ENCODE results near the gene NCKAP5. TPM values are rescaled to one million over a fixed set of nuclear protein-coding genes. Genes with fewer than 3 reads are reported as not detected.

NCKAP5 gene
- total RNA-seq, 1 donor from 2014 or later, result 7.9 TPM

DNA sequence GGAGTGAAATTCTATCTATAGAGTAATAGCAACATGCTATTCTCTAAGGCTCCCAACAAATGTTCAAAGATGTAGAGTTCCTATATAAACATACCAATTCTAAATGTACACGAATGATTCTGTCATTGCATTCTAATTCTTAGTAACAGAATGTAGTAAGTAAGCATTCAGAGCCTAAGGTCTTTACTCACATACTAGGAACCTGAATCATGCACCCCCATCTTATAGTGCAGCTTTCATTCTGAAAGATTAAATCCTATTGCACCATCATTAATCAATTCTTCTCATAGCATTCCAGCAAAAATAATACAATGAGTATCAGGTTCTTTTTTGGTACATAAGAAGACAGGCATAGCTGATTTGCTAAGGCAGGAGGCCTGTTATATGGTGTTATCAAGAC is 230.0 kb downstream of the NCKAP5 start:
- intact Hi-C loops (cut with DNase I), result no loop called here
- DNase-seq (no peak), ATAC-seq (ENCODE audit: poor library complexity) (no peak)

DNA sequence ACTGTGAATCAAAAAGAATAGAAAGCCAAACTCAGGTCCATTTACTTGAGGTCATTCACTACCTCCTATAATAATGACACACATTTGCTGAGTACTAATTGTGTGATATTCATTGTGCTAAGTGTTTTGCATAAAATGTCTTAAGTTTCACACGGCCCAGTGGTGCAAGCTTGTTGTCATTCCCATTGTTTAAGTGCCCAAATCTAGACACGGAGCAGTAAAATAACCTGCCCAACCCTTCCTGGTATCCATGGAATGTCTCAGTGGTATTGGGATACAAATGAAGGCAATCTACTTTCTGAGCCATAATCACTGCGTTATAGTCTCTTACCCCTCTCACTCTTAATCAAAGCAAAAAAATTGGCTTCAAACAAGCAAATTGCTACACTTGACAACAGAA is 233.3 kb downstream of the NCKAP5 start:
- DNase-seq (no peak), ATAC-seq (ENCODE audit: poor library complexity) (no peak)
- intact Hi-C loops (cut with DNase I), result no loop called here

DNA sequence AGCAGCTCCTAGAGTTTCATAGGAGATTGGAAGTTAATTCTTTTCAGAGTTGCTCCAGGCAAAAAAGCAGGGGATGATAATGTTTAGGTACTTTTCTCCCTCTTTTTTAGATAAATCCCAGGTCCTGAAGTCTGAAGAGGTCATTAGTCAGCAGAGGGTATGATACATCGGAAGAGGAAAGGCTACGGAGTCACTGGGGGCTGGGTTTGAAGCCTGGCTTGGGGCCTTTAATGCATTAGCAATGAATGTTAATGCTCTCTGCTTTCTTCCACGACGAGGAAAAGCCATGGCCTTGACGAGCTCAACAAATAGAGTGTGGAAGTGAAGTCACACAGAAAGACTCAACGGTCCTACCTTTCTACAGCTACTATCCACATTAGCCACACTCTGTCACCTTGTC is 235.1 kb downstream of the NCKAP5 start:
- DNase-seq (no peak), ATAC-seq (ENCODE audit: poor library complexity) (no peak)
- intact Hi-C loops (cut with DNase I), result no loop called here

DNA sequence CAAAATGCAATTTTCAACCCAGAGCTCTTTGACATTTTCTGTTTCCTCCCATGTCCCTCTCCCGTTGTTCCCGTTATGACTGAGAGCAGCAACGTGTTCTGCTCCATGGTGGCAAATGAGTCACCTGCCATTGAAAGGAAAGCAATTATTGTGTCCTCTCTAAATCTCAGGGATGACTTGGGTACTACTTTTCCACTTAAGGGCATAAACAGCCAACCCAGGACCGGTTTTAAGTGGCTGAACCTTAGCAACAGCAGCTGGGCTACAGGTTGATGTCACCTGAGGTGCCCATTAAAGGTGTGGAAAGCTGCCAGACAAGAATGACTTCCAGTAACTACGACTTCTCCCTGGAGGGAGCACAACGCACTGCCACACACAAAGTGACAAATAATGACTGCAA is 236.8 kb downstream of the NCKAP5 start:
- intact Hi-C loops (cut with DNase I), result no loop called here
- ATAC-seq (ENCODE audit: poor library complexity) (no peak), DNase-seq (no peak)

DNA sequence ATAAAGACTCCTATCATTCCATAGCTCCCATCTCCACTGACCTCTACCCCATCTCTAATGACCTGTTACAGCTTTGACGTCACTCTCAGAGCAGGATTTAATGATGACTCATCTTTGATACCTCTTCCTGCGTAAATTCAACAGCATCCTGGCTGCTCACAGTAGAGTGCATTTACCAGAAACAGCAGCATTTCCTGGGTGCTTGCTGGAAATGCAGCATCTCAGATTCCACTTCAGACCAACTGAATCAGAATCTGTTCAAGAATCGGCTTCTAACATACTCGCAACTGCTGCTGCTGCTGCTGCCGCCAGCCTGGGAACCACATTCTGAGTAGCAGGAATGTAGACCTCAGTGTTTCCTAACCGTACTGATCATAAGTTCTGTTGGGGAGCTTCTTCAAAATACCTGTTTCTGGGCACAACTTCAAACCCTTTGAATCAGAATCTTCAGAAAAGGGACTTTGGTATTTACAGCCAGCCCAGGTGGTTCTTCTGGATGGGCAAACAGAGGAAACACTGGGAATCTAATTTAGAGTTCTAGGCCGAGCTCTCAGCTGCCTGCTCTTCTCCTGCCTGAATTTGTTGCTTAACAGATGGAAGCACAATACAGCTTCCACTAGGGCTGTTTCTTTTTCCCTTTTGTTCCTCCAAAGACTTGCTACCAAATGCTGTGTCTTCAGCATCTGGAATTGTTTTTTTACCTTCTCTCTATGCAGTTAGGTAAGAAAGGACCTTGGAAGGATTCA is 241.4 kb downstream of the NCKAP5 start:
- DNase-seq (no peak), ATAC-seq (ENCODE audit: poor library complexity) (no peak)
- intact Hi-C loops (cut with DNase I), result no loop called here

DNA sequence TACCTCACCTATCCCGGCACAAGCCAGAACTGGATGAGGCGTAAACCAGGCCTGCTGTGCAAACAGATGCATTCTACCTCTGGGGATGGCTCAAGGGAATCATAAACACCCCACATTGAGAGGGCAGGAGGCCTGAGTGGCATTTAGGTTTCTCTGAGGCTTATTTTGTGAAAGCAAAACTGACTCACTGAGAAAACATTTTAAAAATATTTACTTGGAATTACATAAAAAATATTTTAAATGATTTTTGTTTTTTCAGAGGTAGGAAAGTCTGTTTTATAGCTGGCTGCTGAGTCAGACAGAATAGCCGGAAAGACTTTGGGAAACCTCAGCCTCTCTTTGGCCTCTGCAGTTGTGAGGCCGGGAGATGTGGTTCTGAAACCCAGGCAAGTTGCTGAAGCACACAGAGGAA is 244.1 kb downstream of the NCKAP5 start:
- DNase-seq (no peak), ATAC-seq (ENCODE audit: poor library complexity) (no peak)
- intact Hi-C loops (cut with DNase I), result no loop called here

DNA sequence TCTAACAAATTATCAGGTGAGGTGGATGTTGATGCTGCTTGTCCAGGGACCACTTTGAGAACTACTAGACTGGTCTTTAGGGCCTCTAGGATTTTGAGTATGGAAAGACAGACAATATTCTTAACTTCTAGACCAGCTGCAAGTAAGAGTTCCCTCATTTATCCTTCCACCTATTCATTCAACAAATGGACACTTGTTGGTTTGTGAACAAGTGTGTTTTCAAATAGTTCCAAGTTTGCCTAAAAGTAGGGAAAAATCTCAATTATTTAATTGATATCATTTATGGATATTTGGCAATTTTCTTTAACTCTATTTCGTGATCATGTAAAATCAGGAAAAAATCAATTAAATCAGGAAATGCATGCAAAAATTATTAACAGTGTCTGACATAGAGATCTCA is 245.4 kb downstream of the NCKAP5 start:
- ATAC-seq (ENCODE audit: poor library complexity) (no peak), DNase-seq (no peak)
- intact Hi-C loops (cut with DNase I), result no loop called here

DNA sequence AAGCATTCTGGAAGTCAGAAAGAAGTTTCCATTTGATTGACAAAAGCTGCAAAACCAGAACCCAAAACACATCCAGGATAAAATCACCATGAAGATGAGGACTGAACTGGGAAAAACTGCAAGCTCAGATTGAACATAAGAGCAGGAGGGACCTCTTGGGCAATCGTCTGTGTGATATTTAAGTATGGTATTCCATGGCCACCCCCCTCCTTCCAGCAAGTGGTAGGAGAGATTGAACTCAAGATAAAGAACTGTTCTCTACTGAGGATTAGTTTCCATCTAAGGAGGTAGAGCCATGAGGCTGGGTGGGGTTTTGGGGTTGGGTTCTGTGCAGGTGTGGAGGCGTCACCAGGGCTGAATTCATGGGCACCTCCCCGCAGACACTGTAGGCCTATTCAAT is 251.1 kb downstream of the NCKAP5 start:
- DNase-seq, result no peak
- no peak for ATAC-seq (ENCODE audit: poor library complexity)
- intact Hi-C loops (cut with DNase I), result no loop called here

DNA sequence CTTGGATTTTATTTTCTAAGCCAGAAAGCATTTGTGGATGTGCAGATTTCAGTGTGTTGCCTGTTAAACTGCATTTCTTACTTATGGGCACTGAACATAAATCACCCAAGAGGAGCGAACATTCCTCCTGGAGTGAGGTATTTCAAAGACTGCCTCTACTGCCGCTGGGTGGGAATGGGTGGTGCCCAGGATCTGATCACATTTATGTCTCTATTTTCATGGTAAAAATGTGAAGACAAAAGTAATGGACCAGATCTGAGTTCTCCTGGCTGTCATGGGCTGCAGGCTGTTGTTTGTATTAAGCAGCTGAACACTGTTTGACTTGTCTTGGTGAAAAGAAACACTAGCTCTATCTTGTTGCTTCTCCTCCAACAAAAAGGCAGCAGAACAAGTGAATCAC is 251.7 kb downstream of the NCKAP5 start:
- ATAC-seq (ENCODE audit: poor library complexity) (no peak), DNase-seq (no peak)
- intact Hi-C loops (cut with DNase I), result no loop called here

DNA sequence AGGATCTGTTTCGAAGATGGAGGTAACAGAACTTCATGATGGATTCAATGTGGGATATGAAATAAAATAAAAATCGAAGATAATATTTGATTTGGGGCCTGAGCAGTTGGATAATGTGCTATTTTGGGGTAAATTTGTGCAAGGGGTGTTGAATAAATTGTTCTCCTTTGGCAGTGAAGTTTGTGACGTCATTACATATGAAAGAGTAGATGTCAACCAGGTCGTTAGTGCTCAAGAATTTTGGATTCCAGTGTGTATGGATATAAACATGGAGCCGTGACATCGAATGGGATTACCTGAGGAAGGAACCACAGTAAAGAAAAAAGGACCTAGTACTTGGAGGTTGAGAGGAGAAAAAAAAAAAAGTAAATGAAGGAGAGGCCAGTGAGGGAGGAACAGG is 253.0 kb downstream of the NCKAP5 start:
- intact Hi-C loops (cut with DNase I), result no loop called here
- no peak for ATAC-seq (ENCODE audit: poor library complexity)
- DNase-seq, result no peak

DNA sequence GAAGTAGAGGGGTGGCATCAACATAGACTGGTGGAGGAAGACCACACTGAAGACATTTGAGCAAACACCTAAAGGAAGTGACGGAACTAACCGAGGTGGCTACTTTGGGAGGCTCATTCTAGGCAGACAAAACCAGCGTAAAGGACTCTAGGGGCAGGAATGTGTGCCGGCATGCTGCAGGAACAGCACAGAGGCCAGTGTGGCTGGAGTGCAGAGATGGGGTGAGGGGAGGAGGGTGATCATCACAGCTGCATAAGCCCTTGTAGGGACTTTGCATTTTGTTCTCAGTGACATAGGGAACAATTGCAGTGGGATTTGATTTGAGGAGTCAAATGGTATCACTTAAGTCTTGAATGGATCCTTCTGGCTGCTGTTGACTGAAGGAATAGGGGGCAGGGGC is 253.5 kb downstream of the NCKAP5 start:
- ATAC-seq (ENCODE audit: poor library complexity), result no peak
- DNase-seq, result no peak

DNA sequence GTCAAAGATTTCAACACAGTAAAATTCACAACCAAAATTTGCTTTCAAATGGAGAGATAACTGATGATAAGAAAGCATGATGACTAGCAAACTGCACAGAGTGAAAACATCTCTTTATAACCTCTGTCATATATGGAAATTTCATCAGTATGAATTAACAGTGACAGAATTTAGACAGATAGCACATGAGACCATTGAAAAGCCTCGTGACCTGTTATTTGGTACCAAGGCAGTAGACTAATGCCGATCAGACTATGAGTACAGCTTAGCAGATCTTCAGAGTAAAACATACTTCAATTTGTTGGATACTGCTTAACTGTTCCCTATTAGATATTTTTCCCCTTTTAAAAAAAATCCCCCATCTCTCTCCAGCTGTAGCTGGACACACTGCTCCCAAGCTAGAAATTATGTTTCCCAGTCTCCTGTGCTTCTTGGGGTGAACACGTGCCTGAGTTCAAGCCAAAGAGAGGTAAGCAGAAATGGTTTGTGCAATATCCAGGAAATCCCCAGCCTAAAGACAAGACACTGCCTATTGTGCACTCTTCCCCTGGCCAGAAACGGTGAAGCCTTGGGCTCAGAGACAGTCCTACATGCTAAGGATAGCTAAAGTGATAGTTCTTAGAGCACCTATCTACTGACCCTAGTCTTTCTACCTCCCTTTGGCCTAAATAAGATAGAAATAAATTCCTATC is 256.1 kb downstream of the NCKAP5 start:
- DNase-seq, result no peak
- no peak for ATAC-seq (ENCODE audit: poor library complexity)
- intact Hi-C loops (cut with DNase I), result no loop called here

More for the DNA sequence above, 253.5 kb downstream of the NCKAP5 start:
- intact Hi-C loops (cut with DNase I), result no loop called here

DNA sequence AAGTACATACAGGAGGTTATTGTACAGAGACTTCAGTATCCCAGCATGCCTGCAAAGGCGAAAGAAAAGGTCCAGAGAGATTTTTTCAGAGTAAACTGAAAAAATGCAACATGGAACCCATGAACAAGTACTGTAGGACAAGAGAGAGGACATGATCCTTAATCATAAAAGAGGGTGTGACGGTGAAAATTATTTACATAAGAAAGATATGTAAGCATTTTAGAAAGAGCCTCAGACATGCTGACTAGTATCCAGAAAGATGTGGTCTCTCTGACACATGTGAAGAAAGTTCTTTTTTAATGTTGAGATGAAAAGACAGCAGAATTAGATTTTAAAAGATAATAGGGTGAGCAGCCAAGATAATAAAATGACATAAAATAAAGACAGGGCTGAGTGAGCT is 262.0 kb downstream of the NCKAP5 start:
- ATAC-seq (ENCODE audit: poor library complexity), result no peak
- intact Hi-C loops (cut with DNase I), result no loop called here
- DNase-seq, result no peak

DNA sequence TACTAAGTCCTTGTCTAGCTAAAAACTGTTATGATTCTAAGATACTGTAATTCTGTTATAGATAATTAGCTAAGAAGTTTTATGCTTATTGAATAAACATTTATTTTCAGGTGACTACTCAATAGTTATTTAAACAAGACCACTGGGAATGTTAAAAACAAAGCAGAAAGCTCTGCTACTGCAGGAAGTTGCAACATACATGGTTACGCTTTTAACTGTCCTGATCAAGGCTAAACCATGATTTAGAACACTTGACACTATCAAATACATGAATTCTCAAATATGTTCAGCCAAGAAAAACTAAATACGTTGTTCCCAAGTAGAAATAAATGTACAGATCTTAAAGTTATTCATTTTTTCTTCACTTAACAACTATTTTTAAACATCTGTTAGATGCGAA is 263.9 kb downstream of the NCKAP5 start:
- DNase-seq (no peak), ATAC-seq (ENCODE audit: poor library complexity) (no peak)
- intact Hi-C loops (cut with DNase I), result no loop called here

DNA sequence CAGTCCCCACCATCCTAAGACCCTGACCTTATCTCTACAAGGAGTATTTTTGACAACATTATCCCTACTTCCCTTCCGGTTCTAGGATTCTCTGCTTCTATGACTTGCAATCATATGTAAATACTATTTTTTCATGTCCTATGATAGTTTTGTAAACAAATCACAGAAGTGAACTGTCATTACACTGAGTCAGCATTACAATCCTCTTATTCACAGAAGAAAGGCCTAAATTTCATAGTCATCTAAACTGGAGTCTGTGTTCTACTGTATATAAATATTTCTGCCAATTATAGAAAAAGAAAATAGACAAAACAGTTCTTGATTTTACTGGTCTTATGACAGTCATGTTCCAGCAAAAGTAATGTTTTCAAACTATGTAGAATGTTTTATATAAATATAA is 265.1 kb downstream of the NCKAP5 start:
- DNase-seq, result no peak
- intact Hi-C loops (cut with DNase I), result no loop called here
- no peak for ATAC-seq (ENCODE audit: poor library complexity)

DNA sequence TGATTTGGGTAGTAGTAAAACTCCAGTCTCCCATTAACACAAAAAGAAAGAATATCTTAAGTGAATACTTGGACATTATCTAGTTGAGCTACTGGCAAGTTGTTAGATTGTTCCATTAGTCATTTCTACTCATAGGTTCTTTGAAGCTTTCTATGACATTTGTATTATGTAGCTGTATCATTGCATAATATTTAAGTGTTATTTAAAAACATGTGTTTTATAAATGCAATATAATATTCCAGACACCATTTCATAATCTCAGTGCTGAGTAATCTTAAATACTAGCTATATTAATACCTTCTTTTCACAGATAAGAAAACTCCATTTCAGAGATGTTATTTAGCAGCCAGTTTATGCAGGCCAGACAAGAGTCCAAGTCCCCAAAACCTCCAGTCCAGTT is 271.9 kb downstream of the NCKAP5 start:
- no peak for ATAC-seq (ENCODE audit: poor library complexity)
- intact Hi-C loops (cut with DNase I), result no loop called here
- no peak for DNase-seq

DNA sequence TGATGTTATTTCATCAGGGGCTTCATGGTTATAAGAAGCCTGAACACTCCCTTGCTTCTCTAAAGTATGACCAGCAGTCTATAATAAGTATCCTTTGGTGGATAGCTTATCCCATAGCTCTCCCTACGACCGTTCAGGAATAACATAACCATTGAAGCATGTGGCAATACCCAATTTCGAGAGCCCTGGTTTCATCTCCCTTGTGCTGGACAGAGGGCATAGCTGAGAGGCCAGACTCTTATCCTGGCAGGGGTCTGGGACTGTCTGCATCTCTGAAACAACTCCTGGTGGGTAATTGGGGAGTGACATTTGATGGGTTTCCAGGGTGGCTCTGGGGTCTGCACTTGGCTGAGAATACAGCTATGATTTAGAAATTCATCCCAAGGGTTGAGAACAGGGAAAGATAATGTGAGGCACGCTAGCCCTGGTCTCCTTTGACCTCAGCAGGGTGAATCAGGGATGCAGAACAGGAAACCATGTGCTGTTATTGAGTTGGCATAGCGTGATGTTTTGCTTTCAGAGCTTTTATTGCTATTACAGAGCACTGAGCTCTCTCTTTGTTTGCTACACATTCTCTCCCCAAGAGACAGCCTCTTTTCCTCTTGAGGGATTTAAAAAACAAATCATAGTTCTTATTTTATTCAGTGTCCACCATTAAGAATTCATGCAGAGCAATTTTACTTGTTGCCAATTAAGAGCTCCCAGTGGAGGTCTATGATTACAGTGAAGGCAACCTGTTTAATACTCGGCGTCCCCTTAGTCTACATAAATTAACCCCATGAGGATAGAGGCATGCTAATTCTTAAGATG is 274.5 kb downstream of the NCKAP5 start:
- ATAC-seq (ENCODE audit: poor library complexity), result no peak
- intact Hi-C loops (cut with DNase I), result no loop called here
- no peak for DNase-seq

DNA sequence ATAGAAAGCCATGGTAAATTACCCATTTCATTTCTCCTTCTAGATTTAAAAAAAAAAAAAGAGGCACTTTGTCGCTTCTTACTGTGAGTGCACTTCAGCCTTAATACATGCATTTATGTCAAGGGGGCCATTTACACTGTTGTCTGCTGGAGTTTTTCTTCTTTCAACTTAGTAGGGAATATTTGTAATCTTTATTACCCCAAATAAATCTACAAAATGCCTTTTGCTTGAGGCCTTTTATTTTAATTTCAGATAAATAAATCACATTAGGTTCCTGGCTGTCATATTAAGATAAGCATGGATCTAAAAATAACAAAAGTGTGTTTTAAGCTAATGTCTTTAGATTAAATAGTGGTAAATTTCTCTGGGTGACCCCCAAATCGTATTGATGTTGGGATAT is 276.0 kb downstream of the NCKAP5 start:
- intact Hi-C loops (cut with DNase I), result no loop called here

DNA sequence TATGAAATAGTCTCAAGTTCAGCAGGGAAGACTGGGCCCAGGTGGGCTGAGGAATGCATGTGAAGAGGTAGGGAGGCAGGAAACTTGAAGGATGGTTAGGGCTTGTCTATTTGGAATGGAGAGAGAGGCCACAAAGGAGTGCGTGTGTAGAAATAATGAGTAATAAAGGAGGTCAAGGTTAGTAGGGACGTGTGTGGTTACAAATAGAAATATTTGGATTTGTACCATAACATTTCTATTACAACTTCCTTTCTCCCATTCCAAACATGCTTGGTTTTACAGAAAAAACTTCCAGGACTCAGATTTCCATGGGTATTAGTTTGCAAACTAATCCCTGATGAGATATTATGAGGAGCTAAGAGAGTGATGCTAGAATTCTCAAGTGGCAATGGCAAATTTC is 280.6 kb downstream of the NCKAP5 start:
- ATAC-seq (ENCODE audit: poor library complexity) (no peak), DNase-seq (no peak)
- intact Hi-C loops (cut with DNase I), result no loop called here

More for the DNA sequence above, 276.0 kb downstream of the NCKAP5 start:
- ATAC-seq (ENCODE audit: poor library complexity), result no peak
- no peak for DNase-seq

All from Right ventricle myocardium superior (tissue), 1 donor.